HG03521 (cell line): Measurements from ENCODE around the gene RAB24.
"Not testable (repeated sequence)": the region's sequence is repeated elsewhere in the genome, so short reads cannot be mapped to it uniquely, and the experiment has no call there.

Source experiments
- ATAC-seq: cut with Tn5 transposase; IDR thresholded peaks from one replicate; pipeline ENCODE4 v1.9.1; 2021; ENCODE audit warnings: mild to moderate bottlenecking, moderate library complexity; ENCODE audit not compliant: unreplicated experiment

RAB24 gene

DNA sequence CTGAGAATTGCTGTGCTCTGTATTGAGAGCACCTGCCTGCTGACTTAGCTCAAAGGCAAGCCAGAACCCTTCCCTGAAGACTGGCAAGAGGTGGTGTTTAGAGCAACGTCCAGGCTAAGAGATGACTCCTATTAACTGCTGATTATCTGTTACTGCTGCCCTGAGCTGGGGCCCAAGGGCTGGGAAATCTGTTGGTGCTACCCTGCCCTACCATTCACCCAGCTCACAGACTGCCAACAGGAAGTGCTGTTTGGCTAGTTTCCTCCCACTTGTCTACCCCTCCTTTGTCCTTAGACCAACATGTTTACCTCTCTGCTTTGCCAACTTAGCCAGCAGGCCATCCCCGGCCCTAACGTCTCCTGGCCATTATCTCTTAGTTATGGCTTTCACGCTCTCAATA is 6.9 kb downstream of the RAB24 start:
- ATAC-seq: no peak

DNA sequence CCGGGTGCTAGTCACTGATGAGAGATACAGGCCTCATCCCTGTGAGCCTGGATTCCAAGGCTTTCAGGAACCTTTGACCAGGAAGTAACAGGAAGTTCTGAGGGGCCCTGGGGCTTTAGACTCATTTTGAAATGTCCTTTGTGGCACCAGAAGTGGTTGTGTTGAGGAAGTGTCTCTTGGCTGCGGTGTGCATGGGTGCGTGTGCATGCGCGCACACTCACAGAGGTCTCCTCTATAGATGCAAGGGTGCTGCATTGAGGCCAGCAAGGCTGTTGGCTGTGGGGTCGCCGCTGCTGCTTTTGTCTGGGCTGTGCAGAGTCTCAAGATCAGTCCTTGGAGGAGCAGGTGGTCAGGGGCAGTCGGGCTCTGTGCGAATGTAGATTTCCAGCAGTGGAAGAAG is 7.6 kb downstream of the RAB24 start:
- no peak for ATAC-seq

DNA sequence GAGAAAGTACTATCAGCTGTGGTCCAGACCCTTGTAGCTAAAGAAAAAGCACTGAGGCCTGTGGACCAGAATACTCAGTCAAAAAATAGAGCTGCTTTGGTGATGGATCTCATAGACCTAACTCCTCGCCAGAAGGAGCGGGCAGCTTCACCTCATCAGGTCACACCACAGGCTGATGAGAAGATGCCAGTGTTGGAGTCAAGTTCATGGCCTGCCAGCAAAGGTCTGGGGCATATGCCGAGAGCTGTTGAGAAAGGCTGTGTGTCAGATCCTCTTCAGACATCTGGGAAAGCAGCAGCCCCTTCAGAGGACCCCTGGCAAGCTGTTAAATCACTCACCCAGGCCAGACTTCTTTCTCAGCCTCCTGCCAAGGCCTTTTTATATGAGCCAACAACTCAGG is 8.9 kb downstream of the RAB24 start:
- ATAC-seq: no peak

DNA sequence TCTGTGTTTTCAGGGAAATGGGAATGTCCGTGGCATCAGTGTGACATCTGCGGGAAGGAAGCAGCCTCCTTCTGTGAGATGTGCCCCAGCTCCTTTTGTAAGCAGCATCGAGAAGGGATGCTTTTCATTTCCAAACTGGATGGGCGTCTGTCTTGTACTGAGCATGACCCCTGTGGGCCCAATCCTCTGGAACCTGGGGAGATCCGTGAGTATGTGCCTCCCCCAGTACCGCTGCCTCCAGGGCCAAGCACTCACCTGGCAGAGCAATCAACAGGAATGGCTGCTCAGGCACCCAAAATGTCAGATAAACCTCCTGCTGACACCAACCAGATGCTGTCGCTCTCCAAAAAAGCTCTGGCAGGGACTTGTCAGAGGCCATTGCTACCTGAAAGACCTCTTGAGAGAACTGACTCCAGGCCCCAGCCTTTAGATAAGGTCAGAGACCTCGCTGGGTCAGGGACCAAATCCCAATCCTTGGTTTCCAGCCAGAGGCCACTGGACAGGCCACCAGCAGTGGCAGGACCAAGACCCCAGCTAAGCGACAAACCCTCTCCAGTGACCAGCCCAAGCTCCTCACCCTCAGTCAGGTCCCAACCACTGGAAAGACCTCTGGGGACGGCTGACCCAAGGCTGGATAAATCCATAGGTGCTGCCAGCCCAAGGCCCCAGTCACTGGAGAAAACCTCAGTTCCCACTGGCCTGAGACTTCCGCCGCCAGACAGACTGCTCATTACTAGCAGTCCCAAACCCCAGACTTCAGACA is 9.5 kb downstream of the RAB24 start:
- no peak for ATAC-seq

DNA sequence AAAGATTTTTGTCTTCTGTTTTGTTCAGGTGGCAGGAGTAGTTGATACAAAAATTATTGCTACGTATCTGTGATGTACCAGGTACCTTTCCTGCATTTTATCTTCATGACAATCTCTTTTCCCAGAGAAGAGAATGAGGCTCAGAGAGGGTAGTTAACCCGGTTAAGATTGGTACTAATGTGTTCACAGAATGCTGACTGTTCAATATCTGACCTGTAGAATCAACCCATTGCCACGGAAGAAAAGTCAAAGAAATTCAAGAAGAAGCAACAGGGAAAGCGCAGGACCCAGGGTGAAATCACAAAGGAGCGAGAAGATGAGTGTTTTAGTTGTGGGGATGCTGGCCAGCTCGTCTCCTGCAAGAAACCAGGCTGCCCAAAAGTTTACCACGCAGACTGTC is 11.8 kb downstream of the RAB24 start:
- no peak for ATAC-seq

DNA sequence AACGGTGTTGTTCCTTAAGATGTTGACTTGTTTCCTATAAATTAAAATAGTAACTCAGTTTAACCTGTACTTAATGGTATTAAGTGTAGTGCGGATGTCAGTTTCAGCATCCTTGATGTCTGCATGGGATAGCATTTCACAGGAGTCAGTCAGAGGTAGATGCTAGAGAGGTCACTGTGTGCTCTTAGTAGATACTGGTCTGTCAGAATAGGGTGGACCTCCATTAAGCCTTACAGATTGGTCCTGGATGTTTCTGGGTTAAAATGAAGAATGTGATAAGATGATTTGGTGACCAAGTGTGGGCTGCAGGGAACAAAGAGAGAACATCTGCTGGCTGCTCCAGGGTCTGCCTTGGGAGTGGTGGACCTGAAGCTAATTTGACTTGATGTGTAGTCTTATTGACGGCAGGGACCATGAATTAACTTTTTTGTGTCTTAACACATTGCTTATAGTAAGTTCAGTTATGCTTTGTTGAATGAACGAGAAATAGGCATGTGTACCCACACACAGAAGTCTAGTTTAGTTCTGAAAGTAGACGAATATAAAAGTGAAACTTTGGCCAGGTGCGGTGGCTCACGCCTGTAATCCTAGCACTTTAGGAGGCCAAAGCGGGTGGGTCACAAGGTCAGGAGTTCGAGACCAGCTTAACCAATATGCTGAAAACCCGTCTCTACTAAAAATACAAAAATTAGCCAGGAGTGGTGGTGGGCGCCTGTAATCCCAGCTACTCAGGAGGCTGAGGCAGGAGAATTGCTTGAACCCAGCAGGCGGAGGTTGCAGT is 12.5 kb downstream of the RAB24 start:
- no peak for ATAC-seq

DNA sequence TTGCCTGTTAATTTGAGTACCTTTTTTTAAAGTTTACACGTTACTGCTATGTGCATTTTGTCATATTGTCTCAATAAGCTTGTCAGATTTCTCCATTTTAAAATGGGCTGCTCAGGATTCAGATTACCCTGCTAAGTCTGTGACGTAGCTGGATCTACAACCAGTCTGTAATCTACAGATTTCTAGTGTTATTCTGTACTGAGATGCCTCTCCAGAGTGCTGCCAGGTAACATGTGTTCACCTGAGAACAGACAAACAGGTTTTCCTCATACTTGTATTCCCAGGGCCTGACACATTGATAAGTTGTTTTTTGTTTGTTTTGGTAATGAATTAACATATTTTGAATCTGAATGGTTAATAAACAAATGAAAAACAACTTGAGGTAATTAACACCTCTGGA is 15.3 kb downstream of the RAB24 start:
- no peak for ATAC-seq

DNA sequence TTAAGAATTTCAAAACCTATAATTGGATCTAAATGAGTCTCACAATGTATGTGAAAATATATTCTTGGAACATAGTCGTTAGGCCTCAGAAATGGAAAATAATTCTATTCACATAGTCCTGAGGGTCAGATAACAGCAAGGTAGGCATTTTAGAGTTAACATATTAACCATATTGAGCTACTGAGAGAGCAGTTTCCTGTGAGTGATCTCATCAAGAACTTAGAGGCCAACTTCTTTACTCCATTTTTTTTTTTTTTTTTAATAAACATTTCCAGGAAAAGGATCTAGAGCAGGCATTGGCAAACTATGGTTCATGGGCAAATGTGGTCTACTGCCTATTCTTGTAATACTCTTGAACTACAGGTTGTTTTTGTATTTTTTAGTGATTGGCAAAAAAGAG is 26.6 kb downstream of the RAB24 start:
- ATAC-seq: no peak

DNA sequence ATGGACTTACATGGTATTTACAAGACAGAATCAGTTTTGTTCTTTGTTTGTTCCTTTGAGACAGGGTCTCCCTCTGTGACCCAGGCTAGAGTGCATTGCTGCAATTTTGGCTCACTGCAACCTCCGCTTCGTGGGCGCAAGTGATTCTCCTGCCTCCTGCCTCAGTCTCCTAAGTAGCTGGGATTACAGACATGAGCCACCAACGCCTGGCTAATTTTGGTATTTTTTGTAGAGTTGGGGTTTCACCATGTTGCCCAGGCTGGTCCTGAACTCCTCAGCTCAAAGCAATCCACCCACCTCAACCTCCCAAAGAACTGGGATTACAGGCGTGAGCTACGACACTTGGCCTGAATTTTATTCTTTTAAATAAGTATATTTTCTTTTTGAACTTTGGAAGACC is 27.6 kb downstream of the RAB24 start:
- no peak for ATAC-seq

DNA sequence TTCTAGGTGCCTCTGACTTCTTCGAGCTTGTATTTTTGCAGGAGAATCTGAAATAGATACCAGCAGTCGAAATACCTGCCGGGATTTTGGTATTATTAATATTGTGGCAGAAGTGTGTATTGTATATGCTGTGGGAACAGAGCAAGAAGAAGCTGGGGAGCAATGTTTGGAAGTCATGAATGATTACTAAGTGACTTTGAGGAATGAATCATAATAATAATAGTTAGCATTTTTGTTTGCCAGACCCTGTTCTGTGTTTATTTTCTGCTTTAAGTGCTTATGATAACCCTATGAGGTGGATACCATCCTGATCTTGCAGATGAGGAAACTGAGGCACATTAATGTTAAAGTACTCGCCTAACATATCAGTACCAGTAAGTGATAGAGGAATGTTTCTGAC is 32.4 kb downstream of the RAB24 start:
- no peak for ATAC-seq

DNA sequence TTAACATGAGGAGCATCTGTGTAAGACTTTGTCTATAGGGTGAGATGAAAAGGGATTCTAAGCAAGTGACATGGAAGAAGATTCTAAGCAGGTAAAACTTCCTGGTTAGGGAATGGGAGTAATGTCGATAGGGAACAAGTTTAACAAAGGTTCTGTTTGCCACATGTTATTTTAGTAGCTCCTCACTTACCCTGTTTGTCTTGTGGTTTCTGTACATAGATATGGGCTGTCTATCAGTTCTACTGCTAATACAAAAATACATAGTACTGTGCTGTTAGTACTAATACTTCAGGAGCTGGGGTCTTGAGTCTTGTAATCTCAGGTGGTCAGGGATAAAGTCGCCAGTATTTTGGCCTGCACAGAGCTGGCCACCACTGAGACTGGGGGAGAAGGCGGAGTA is 32.9 kb downstream of the RAB24 start:
- no peak for ATAC-seq

DNA sequence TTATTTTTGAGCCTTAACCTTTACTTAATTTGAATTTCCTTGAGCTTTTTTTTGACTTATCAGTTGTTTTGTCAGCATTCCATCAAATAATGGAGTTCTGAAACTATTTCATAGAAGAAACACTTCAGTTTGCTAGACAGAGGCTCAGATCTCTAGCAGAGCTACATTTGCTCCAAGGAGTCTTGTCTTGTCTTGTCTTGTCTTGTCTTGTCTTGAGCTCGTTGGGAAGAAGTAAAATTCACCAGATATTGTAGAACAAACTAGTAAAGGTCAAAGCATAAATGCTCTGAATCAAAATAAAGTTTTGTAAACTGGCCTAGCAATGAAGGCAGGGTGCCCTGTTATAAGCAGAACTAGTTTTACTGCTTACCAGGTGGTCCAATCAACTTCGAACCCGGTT is 33.5 kb downstream of the RAB24 start:
- no peak for ATAC-seq

DNA sequence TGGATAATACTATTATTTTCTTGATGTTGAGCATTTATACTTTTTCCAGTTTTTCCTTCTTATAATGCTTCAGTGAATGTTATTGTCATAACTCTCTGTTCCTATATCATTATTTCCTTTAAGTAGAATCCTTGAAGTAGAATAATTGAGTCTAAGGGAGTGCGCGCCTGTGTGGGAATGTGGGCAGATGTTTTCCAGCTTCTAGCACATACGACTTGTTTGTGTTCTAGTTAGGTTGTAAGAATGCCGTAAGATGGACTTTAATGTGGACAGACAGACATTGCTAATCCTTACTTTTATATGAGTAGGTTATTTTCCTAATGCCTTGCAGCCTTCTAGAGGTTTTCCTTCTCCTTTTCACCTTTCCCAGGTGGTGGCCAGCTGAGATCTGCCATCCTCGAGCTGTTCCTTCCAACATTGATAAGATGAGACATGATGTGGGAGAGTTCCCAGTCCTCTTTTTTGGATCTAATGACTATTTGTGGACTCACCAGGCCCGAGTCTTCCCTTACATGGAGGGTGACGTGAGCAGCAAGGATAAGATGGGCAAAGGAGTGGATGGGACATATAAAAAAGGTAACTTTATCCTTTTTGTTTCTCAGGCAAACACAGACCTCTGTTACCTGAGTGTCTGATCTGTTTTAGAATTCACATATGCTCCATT is 34.2 kb downstream of the RAB24 start:
- ATAC-seq: no peak

DNA sequence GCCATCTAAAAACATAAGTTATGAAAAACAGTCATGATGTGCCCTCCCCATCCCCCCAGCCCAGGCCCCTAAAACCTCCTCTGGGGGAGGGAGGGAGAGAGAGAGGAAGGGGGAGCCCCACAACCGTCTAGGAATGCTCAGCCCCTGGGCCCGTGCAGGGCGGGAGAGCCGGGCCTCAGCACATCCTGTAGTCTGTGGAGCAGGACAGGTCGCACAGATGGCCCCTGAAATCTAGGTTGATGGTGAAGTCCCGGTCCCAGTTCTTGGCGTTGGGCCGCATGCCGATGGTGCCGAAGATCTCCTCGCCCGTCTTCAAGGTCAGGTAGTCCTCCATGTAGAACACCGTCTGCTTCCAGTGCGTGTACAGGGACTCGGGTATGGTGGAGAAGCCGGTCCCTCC is 38.1 kb downstream of the RAB24 start:
- ATAC-seq: no peak

DNA sequence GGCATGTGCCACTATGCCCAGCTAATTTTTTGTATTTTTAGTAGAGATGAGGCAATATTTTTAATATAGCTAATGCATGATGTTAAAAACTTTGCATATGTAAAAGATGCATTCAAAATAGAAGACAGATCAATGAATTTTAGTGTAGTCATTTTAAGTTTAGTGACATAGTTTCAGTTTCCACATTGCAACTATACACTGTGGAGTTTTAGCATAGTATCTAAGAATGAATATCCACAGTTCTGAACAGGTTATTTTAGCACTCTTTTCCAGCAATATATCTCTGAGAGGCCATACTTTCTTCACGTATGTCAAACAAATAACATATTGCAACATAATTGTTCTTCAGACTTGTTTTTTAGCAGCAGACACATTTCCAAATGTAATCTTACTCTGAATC is 39.3 kb downstream of the RAB24 start:
- no peak for ATAC-seq

DNA sequence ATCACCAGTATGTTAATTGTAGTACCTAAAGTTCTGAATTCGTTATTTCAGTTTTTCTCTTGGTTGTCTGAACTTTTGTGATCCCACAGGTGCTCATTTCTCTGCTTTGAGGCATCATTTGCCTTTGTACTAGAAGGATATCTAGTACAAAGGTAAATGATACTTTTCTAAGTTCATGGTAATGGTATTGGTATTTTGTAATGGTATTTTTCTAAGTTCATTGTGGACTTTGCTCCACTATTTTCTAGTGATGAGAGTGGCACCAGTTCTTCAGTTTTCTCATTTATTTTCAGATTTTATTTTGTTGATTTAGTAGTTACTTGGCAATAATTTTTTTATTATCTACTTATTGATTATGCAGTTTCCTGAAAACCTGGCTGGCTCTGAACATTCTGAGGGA is 42.0 kb downstream of the RAB24 start:
- no peak for ATAC-seq

DNA sequence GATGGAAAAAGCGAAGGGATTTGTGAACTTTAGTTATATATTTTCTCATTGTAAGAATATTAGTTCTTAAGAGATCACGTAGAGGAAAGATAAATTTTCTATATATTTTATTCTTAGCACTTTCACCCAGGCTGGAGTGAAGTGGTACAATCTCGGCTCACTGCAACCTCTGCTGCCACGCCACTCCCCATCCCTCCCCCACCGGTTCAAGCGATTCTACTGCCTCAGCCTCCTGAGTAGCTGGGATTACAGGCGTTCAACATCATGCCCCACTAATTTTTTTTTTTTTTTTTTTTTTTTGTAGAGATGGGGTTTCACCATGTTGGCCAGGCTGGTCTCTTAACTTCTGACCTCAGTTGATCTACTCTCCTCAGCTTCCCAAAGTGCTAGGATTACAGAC is 42.6 kb downstream of the RAB24 start:
- no peak for ATAC-seq

DNA sequence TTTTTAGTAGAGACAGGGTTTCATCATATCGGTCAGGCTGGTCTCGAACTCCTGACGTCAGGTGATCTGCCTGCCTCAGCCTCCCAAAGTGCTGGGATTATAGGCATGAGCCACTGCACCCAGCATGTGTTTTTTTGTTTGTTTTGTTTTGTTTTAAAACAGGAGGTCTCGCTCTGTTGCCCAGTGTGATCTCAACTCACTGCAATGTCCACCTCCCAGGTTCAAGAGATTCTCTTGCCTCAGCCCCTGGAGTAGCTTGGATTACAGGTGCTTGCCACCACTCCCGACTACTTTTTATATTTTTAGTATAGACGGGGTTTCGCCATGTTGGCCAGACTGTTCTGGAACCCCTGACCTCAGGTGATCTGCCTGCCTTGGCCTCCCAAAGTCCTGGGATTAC is 44.8 kb downstream of the RAB24 start:
- not testable (repeated sequence) for ATAC-seq

DNA sequence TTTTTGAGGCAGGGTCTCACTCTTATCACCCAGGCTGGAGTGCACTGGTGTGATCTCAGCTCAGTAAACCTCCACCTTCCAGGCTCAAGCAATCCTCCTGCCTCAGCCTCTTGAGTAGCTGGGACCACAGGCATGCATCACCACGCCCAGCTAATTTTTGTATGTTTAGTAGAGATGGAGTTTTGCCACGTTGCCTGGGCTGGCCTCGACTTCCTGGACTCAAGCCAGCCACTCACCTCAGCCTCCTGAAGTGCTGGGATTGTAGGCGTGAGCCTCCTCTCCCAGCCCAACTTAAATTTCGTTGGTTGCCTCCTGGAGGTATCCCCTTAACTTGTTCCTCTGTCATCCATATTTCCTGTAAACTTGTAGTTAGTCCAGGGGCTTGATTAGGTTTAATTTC is 47.2 kb downstream of the RAB24 start:
- ATAC-seq: no peak

DNA sequence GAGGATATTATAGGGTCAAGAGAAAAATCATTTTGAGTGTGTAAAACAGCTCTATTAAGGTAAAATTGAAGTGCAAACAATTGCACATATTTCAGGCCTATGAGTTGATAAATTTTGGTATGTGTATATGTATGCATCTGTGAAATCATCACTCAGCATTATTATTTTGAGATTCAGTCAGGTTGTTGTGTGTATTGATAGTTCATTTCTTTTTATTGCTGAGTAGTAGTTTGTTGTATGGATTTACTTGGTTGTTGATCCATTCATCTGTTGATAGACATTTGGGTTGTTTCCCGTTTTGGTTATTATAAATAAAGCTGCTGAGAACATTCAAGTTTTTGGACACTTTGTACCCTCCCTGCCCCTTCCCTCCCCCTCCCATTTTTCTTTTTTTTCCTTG is 50.3 kb downstream of the RAB24 start:
- ATAC-seq: no peak
